CD4-positive, alpha-beta memory T cell (primary cell): ENCODE measurements around the gene UAP1L1. TPM values are rescaled to one million over a fixed set of nuclear protein-coding genes. Genes with fewer than 3 reads are reported as not detected.
"Not testable (repeated sequence)": the region's sequence is repeated elsewhere in the genome, so short reads cannot be mapped to it uniquely, and the experiment has no call there.

Experiments used
- CTCF ChIA-PET: fragments of 350-600 bp; sonication (Branson Sonifier 250); formaldehyde crosslinking; loops from one replicate; lab custom pipeline; 2021; ENCODE audit warnings: inconsistent platforms; ENCODE audit not compliant: partially characterized antibody; lab: Charles Lee
- POLR2A ChIA-PET: fragments of 350-600 bp; sonication (Branson Sonifier 250); formaldehyde crosslinking; loops from one replicate; lab custom pipeline; 2021; ENCODE audit not compliant: partially characterized antibody; lab: Charles Lee
- DNase-seq, 5 donors: peaks; one replicate each; pipeline versions ENCODE4 v3.0.0 to v3.0.0-alpha.2; 2020 to 2022; ENCODE audit warnings: mixed read lengths in 1 of 5
- H3K27ac ChIP-seq: one replicate; pipeline ENCODE4 v1.7.0; 2013; ENCODE audit warnings: low read depth, low read length
- H3K27me3 ChIP-seq: 2 replicates; pipeline ENCODE4 v1.7.0; 2013; ENCODE audit warnings: mild to moderate bottlenecking, low read length, moderate library complexity; ENCODE audit not compliant: insufficient read depth
- H3K36me3 ChIP-seq: 2 replicates; pipeline ENCODE4 v1.7.0; 2013; ENCODE audit warnings: mild to moderate bottlenecking, low read length, moderate library complexity; ENCODE audit not compliant: insufficient read depth
- H3K4me1 ChIP-seq: 2 replicates; pipeline ENCODE4 v1.7.0; 2013; ENCODE audit warnings: mild to moderate bottlenecking, low read length, moderate library complexity; ENCODE audit not compliant: insufficient read depth
- H3K4me3 ChIP-seq, 2 donors: one replicate each; pipeline ENCODE4 v1.7.0; 2013; ENCODE audit warnings: low read length in 2 of 2, mild to moderate bottlenecking in 1 of 2
- H3K9me3 ChIP-seq, 2 donors: one replicate each; pipeline ENCODE4 v1.7.0; 2013; ENCODE audit warnings: low read length in 2 of 2, control low read depth in 1 of 2; ENCODE audit not compliant: control insufficient read depth in 1 of 2
- H3K27ac Mint-ChIP-seq, 7 donors: one replicate each; pipeline ENCODE4 v1.8.0; 2020 to 2021; ENCODE audit warnings: mixed read lengths in 7 of 7, mild to moderate bottlenecking in 6 of 7, inconsistent platforms in 3 of 7, moderate library complexity in 3 of 7
- H3K27me3 Mint-ChIP-seq, 2 donors: one replicate each; pipeline ENCODE4 v1.8.0; 2020 to 2021; ENCODE audit warnings: mixed read lengths in 2 of 2
- H3K36me3 Mint-ChIP-seq, 2 donors: one replicate each; pipeline ENCODE4 v1.8.0; 2020 to 2021; ENCODE audit warnings: mixed read lengths in 2 of 2, inconsistent platforms in 1 of 2, mild to moderate bottlenecking in 1 of 2
- H3K4me1 Mint-ChIP-seq, 4 donors: one replicate each; pipeline ENCODE4 v1.8.0; 2020 to 2021; ENCODE audit warnings: mixed read lengths in 4 of 4, mild to moderate bottlenecking in 1 of 4
- H3K4me3 Mint-ChIP-seq, 8 donors: one replicate each; pipeline ENCODE4 v1.8.0; 2020 to 2021; ENCODE audit warnings: mixed read lengths in 8 of 8, mild to moderate bottlenecking in 7 of 8, moderate library complexity in 6 of 8, inconsistent platforms in 3 of 8
- H3K9me3 Mint-ChIP-seq, 8 donors: one replicate each; pipeline ENCODE4 v1.8.0; 2020 to 2021; ENCODE audit warnings: mixed read lengths in 8 of 8, mild to moderate bottlenecking in 5 of 8, inconsistent platforms in 3 of 8, moderate library complexity in 1 of 8
- intact Hi-C: fragments of 100-400 bp; cut with micrococcal nuclease; formaldehyde crosslinking; loops from one replicate; pipeline ENCODE4 v1.15.1; 2023
- polyA plus RNA-seq, 2 donors: library from polyadenylated mRNA; unstranded; fragments of 300-500 nt; fragmentation: Illumina TruSeq; gene quantifications; one replicate each; pipeline ENCODE4 v1.2.3, GENCODE V29; 2021
- total RNA-seq, 2 experiments: library from RNA; stranded (reverse); gene quantifications; one replicate each; pipeline ENCODE4 v1.2.3, GENCODE V29; 2021

Gene UAP1L1
- total and polyA plus RNA-seq, 4 experiments from 2014 or later: 0.81 to 12.5 (median 6.8) TPM

DNA sequence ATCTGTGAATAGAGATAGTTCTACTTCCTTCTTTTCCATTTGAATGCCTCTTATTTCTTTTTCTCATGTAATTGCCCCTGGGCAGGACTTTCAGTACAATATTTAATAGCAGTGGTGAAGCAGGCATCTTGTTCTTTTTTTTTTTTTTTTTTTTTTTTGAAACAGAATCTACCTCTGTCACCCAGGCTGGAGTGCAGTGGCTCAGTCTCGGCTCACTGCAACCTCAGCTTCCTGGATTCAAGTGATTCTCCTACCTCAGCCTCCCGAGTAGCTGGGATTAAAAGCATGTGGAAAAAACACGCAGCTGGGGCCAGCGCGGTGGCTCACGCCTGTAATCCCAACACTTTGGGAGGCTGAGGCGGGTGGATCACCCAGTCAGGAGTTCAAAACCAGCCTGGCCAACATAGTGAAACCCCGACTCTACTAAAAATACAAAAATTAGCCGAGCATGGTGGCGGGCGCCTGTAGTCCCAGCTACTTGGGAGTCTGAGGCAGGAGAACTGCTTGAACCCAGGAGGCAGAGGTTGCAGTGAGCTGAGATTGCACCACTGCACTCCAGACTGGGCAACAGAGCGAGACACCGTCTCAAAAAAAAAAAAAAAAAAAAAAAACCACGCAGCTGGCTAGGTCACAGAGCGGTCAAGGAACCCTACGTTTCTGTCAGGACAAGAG lies 45.6 kb downstream of the UAP1L1 start:
- POLR2A ChIA-PET: interaction anchor here (0.5 to 1.9 kb wide), 4 partner anchors 9 to 104 kb away, joined by 3 to 5 read pairs (median 4); partner anchors contain the start of genes MAN1B1, RNF224 and TPRN

DNA sequence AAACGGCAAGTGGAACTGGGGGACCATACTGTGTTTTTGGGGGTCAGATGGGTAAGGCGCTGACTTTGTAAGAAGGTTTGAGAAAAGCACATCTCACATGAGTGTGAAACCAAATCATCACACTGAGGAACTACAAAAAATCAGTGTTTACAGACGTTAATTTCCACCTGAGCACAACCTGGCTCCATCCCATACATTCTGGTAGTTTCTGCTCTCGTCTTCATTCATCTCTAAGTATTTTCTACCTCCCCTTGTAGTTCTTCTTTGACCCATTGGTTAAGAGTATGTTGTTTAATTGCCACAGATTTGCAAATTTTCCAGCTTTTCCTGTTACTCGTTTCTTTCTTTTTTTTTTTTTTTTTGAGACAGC lies 46.1 kb downstream of the UAP1L1 start:
- Histone ChIP-seq H3K9me3 (no peaks in the 10 kb centered on the region), H3K36me3 (no peaks in the 10 kb centered on the region), H3K4me3 (no peak overlapping the region), H3K4me1 (peaks cover 20% of the 10 kb centered on the region), H3K27me3 (no peaks in the 10 kb centered on the region), H3K27ac (no peak overlapping the region)
- Mint-ChIP-seq H3K4me3 (no peak overlapping the region), H3K27ac (no peak overlapping the region), H3K27me3 (no peaks in the 10 kb centered on the region), H3K4me1 (peaks cover 20 to 38% (median 25%) of the 10 kb centered on the region in 4 donors), H3K9me3 (peaks cover 0 to 2% (median 0%) of the 10 kb centered on the region in 8 donors), H3K36me3 (no peaks in the 10 kb centered on the region)
- DNase-seq: no peak
- ChIA-PET CTCF (interaction anchor here (1.2 to 2.1 kb wide), 5 partner anchors 8 to 116 kb away, joined by 3 to 14 read pairs (median 4); partner anchors contain the start of gene RNF224), POLR2A (interaction anchor here (1.8 to 1.9 kb wide), 2 partner anchors 37 to 104 kb away, joined by 4 to 5 read pairs; partner anchors contain the start of genes MAN1B1 and RNF224)
- intact Hi-C loops: no loop called here

More for the DNA sequence above, 45.6 kb downstream of the UAP1L1 start:
- intact Hi-C loops, H3K4me3 ChIP-seq, H3K27ac ChIP-seq, H3K27me3 Mint-ChIP-seq, DNase-seq, H3K9me3 ChIP-seq, H3K9me3 Mint-ChIP-seq, H3K36me3 ChIP-seq, H3K4me3 Mint-ChIP-seq, H3K27me3 ChIP-seq, H3K36me3 Mint-ChIP-seq: not testable (repeated sequence)
- CTCF ChIA-PET: interaction anchor here (0.7 to 2.1 kb wide), 6 partner anchors 8 to 114 kb away, joined by 3 to 14 read pairs (median 4); partner anchors contain the start of gene RNF224
- peaks cover 15% of the 10 kb centered on the region for H3K4me1 ChIP-seq
- H3K4me1 Mint-ChIP-seq: peaks cover 15 to 32% (median 20%) of the 10 kb centered on the region in 4 donors
- H3K27ac Mint-ChIP-seq: peak overlapping the region in 1 of 7 donors; percentile 13

DNA sequence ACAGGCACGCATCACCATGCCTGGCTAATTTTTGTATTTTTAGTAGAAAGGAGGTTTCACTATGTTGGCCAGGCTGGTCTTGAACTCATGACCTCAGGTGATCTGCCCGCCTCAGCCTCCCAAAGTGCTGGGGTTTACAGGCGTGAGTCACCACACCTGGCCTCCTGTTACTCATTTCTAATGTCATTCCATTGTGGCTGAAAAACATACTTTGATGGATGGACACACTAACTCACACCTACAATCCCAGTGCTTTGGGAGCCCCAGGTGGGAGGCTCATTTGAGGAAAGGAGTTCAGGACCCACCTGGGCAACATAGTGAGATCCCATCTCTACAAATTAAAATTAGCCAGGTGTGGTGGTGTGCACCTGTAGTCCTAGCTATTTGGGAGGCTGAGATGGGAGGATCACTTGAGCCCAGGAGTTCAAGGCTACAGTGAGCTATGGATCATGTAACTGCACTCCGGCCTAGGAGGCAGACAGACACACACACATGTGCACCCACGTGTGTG lies 46.7 kb downstream of the UAP1L1 start:
- H3K9me3 Mint-ChIP-seq, H3K27me3 Mint-ChIP-seq, H3K9me3 ChIP-seq, H3K27ac Mint-ChIP-seq, DNase-seq, H3K4me3 ChIP-seq, H3K27ac ChIP-seq, H3K4me3 Mint-ChIP-seq, H3K36me3 ChIP-seq, H3K27me3 ChIP-seq, H3K36me3 Mint-ChIP-seq, intact Hi-C loops: not testable (repeated sequence)
- ChIA-PET POLR2A (interaction anchor here (1.8 kb wide), 1 partner anchor 38 kb away, joined by 5 read pairs; the partner anchor contains the start of gene MAN1B1), CTCF (interaction anchor here (1.2 to 2.1 kb wide), 4 partner anchors 52 to 116 kb away, joined by 3 to 14 read pairs (median 6); partner anchors contain the start of gene RNF224)
- peaks cover 25 to 41% (median 30%) of the 10 kb centered on the region in 4 donors for H3K4me1 Mint-ChIP-seq
- peaks cover 25% of the 10 kb centered on the region for H3K4me1 ChIP-seq

DNA sequence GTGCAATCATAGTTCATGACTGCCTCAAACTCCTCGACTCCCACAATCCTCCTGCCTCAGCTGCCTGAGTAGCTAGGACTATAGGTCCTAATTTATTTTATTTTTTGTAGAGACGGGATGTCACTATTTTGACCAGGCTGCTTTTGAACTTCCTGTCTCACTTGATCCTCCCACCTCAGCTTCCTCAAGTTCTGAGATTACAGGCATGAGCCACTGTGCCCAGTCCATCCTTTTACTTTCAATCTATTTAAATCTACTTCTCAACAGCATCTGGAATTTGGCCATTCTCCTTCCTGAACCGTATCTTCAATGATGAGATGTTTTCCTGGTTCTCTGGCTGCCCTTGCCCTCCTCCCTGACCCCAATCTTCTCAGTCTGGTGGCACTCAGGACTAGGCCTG lies 49.5 kb downstream of the UAP1L1 start:
- CTCF ChIA-PET: interaction anchor here (0.7 to 2.1 kb wide), 3 partner anchors 31 to 110 kb away, joined by 3 to 7 read pairs (median 5); no protein-coding TSS in a partner anchor
- intact Hi-C loops: no loop called here
- no peaks in the 10 kb centered on the region for H3K9me3 ChIP-seq
- peak overlapping the region; percentile 92 to 99 (median 96) for H3K27ac Mint-ChIP-seq
- no peak for DNase-seq
- H3K27me3 Mint-ChIP-seq: no peaks in the 10 kb centered on the region
- no peaks in the 10 kb centered on the region for H3K36me3 ChIP-seq
- H3K27me3 ChIP-seq: no peaks in the 10 kb centered on the region
- peak overlapping the region; percentile 84 to 97 (median 94) for H3K4me3 Mint-ChIP-seq
- peaks cover 0 to 6% of the 10 kb centered on the region in 2 donors for H3K36me3 Mint-ChIP-seq
- peaks cover 0 to 10% (median 1%) of the 10 kb centered on the region in 8 donors for H3K9me3 Mint-ChIP-seq
- peaks cover 25 to 40% (median 33%) of the 10 kb centered on the region in 4 donors for H3K4me1 Mint-ChIP-seq
- peak overlapping the region in 1 of 2 donors; percentile 43 for H3K4me3 ChIP-seq
- H3K27ac ChIP-seq: peak overlapping the region; percentile 80
- peaks cover 31% of the 10 kb centered on the region for H3K4me1 ChIP-seq
- POLR2A ChIA-PET: interaction anchor here (0.6 to 2.1 kb wide), 9 partner anchors 30 to 586 kb away, joined by 3 to 22 read pairs (median 5); partner anchors contain the start of genes ANAPC2, CYSRT1, MAN1B1 and NDOR1

DNA sequence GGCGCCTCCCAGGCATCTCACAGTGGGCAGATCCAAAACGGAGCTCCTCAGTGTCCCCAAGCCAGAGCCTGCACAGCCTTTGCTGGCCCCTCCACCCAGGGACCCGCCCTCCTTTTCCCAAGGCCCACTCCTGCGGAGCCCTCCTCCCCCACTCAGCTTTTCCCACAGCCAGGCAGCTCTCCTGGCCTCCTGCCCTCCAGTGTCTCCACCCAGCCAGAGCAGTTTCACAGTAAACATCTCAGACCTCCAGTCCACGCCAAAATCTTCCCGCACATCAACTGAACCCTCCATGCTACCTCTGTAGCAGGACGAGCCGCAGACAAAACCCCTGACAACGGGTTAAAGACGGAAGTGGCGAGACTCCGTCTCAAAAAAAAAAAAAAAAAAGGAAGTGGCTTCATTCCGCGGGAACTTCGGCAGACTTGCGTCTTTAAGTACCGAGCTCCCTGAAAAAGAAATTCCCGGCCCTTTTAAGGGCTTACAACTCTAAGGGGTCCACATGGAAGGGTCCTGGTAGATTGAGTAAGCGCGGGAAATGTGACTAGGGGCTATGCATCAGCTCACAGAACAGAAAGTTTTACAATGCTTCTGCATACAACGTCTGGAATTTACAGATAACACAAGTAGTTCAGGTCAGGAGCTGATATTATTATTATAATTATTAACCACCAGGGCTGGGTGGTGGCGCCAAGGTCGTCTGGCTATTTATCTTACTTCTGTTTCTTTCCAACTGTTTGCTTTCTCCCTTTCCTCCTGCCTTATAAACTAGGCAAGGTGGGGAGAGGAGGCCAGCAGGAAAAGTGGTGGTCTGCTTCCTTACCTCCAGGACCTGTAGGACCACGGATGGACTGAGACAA lies 50.2 kb downstream of the UAP1L1 start:
- H3K36me3 ChIP-seq: no peaks in the 10 kb centered on the region
- Mint-ChIP-seq H3K9me3 (peaks cover 0 to 10% (median 1%) of the 10 kb centered on the region in 8 donors), H3K36me3 (peaks cover 0 to 6% of the 10 kb centered on the region in 2 donors), H3K27me3 (no peaks in the 10 kb centered on the region), H3K4me3 (peak overlapping the region; percentile 84 to 97 (median 94)), H3K4me1 (peaks cover 25 to 38% (median 30%) of the 10 kb centered on the region in 4 donors), H3K27ac (peak overlapping the region; percentile 92 to 99 (median 96))
- DNase-seq: peak; percentile 40 to 56 (median 46)
- H3K4me1 ChIP-seq: peaks cover 31% of the 10 kb centered on the region
- peak overlapping the region; percentile 9 to 43 for H3K4me3 ChIP-seq
- ChIA-PET POLR2A (interaction anchor here (0.6 to 2.9 kb wide), 16 partner anchors 11 to 127 kb away, joined by 3 to 22 read pairs (median 4); partner anchors contain the start of genes ANAPC2, CYSRT1, MAN1B1 and NDOR1), CTCF (interaction anchor here (0.7 to 2.1 kb wide), 4 partner anchors 32 to 376 kb away, joined by 3 to 7 read pairs (median 4); partner anchors contain the start of gene RNF224)
- no peaks in the 10 kb centered on the region for H3K9me3 ChIP-seq
- intact Hi-C loops: loop anchor here (2.0 kb wide), 3 partner anchors 41 to 95 kb away; partner anchors contain the start of genes MAN1B1, RNF208 and TPRN
- no peaks in the 10 kb centered on the region for H3K27me3 ChIP-seq
- H3K27ac ChIP-seq: peak overlapping the region; percentile 80

DNA sequence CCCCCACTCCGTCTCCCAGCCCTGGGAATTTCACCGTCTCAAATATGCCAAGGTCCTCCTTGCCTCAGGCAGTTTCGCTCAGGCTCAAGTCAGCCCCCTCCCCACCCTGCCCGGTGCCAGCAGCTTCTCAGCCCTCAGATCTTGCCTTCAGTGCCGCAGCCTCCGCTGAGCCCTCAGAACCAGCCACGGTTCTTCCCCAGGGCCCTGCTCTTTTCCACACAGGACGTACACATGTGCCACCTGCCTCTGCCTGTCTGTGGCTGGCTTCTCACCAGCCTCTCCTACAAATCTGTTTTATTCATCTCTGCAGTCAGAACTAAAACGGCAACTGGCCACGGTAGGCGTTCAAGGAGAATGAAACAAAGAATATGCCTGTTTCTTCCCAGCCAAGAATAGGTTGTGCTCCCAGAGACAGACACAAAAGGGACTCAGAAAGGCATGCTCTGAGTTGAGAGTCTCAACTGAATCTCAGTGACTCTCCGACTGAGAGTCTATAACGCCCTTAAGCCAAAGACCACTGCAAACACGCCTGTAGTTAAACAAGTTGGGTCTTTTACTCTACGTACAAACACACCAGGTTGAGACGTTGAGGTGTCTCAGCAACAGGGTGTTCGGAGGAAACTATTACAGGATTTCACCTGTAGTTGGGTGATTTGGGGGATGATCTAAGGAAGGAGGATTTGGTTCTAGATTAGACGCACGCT lies 51.0 kb downstream of the UAP1L1 start:
- Histone ChIP-seq H3K27ac (peak overlapping the region; percentile 80), H3K9me3 (no peaks in the 10 kb centered on the region), H3K4me3 (peak overlapping the region in 1 of 2 donors; percentile 84), H3K4me1 (peaks cover 31% of the 10 kb centered on the region), H3K36me3 (no peaks in the 10 kb centered on the region), H3K27me3 (no peaks in the 10 kb centered on the region)
- H3K27ac Mint-ChIP-seq: peak overlapping the region; percentile 92 to 99 (median 96)
- H3K4me1 Mint-ChIP-seq: peaks cover 23 to 35% (median 30%) of the 10 kb centered on the region in 4 donors
- CTCF ChIA-PET: interaction anchor here (0.7 to 2.1 kb wide), 5 partner anchors 10 to 377 kb away, joined by 3 to 7 read pairs (median 4); partner anchors contain the start of genes GRIN1 and RNF224
- peak overlapping the region; percentile 84 to 97 (median 94) for H3K4me3 Mint-ChIP-seq
- POLR2A ChIA-PET: interaction anchor here (0.6 to 3.3 kb wide), 16 partner anchors 10 to 126 kb away, joined by 3 to 34 read pairs (median 5); partner anchors contain the start of genes ANAPC2, CYSRT1, DPP7 and MAN1B1
- intact Hi-C loops: loop anchor here (2.0 kb wide), 3 partner anchors 42 to 94 kb away; partner anchors contain the start of genes MAN1B1, RNF208 and TPRN
- H3K36me3 Mint-ChIP-seq: peaks cover 0 to 6% of the 10 kb centered on the region in 2 donors
- peaks cover 0 to 10% (median 3%) of the 10 kb centered on the region in 8 donors for H3K9me3 Mint-ChIP-seq
- peaks cover 2% of the 10 kb centered on the region in 2 donors for H3K27me3 Mint-ChIP-seq
- DNase-seq: peak in 2 of 5 donors; percentile 23 to 61
